ENCODE measurements around the gene MYO9B. TPM values are rescaled to one million over a fixed set of nuclear protein-coding genes. Genes with fewer than 3 reads are reported as not detected.
"Not testable (repeated sequence)": the region's sequence is repeated elsewhere in the genome, so short reads cannot be mapped to it uniquely, and the experiment has no call there.

MYO9B gene
- total and polyA plus RNA-seq, 2 donors = 28.2 to 103 TPM

- Histone ChIP-seq H3K4me1 (ENCODE audit: control insufficient read depth in 2 of 2, insufficient read depth in 2 of 2, low read length in 2 of 2) (peaks cover 0 to 5% of the 10 kb centered on the region in 2 donors), H3K36me3 (ENCODE audit: control insufficient read depth in 2 of 2, insufficient read depth in 2 of 2, low read length in 1 of 2) (peaks cover 47 to 57% of the 10 kb centered on the region in 2 donors), H3K9me3 (ENCODE audit: control insufficient read depth in 2 of 2, insufficient read depth in 1 of 2, low read length in 1 of 2) (no peaks in the 10 kb centered on the region), H3K27ac (ENCODE audit: low read depth in 1 of 2, low read length in 1 of 2) (peak overlapping the region in 1 of 2 donors; percentile 75), H3K27me3 (ENCODE audit: control insufficient read depth in 2 of 2, insufficient read depth in 1 of 2, low read length in 1 of 2) (no peaks in the 10 kb centered on the region), H3K4me3 (ENCODE audit: low read length in 2 of 2) (no peak overlapping the region)
- WGBS = 44% methylated on average over 11 of the region's 11 CpGs
- DNase-seq (ENCODE audit: low read depth in 6 of 9, low spot score in 9 of 9) = peak in 5 of 9 donors; percentile 3 to 55 (median 11)
Observed at GRCh38 chr19:17183858-17184321, 108.3 kb downstream of the MYO9B start.

GRCh38 chr19:17184371-17184841 is 108.8 kb downstream of the MYO9B start:
- H3K9me3 ChIP-seq (ENCODE audit: control insufficient read depth in 2 of 2, insufficient read depth in 1 of 2, low read length in 1 of 2) = no peaks in the 10 kb centered on the region
- no peaks in the 10 kb centered on the region for H3K27me3 ChIP-seq (ENCODE audit: control insufficient read depth in 2 of 2, insufficient read depth in 1 of 2, low read length in 1 of 2)
- no peak overlapping the region for H3K4me3 ChIP-seq (ENCODE audit: low read length in 2 of 2)
- WGBS = 81% methylated on average over 12 of the region's 12 CpGs
- peaks cover 2 to 5% of the 10 kb centered on the region in 2 donors for H3K4me1 ChIP-seq (ENCODE audit: control insufficient read depth in 2 of 2, insufficient read depth in 2 of 2, low read length in 2 of 2)
- peak in 4 of 9 donors; percentile 10 to 56 (median 21) for DNase-seq (ENCODE audit: low read depth in 6 of 9, low spot score in 9 of 9)
- peaks cover 47 to 61% of the 10 kb centered on the region in 2 donors for H3K36me3 ChIP-seq (ENCODE audit: control insufficient read depth in 2 of 2, insufficient read depth in 2 of 2, low read length in 1 of 2)
- peak overlapping the region in 1 of 2 donors; percentile 75 for H3K27ac ChIP-seq (ENCODE audit: low read depth in 1 of 2, low read length in 1 of 2)

- Histone ChIP-seq H3K4me3 (ENCODE audit: low read length in 2 of 2) (no peak overlapping the region), H3K36me3 (ENCODE audit: control insufficient read depth in 2 of 2, insufficient read depth in 2 of 2, low read length in 1 of 2) (peaks cover 53 to 65% of the 10 kb centered on the region in 2 donors), H3K27me3 (ENCODE audit: control insufficient read depth in 2 of 2, insufficient read depth in 1 of 2, low read length in 1 of 2) (no peaks in the 10 kb centered on the region), H3K4me1 (ENCODE audit: control insufficient read depth in 2 of 2, insufficient read depth in 2 of 2, low read length in 2 of 2) (peaks cover 5 to 8% of the 10 kb centered on the region in 2 donors), H3K27ac (ENCODE audit: low read depth in 1 of 2, low read length in 1 of 2) (no peak overlapping the region), H3K9me3 (ENCODE audit: control insufficient read depth in 2 of 2, insufficient read depth in 1 of 2, low read length in 1 of 2) (no peaks in the 10 kb centered on the region)
- 97% methylated on average over 8 of the region's 8 CpGs for WGBS
- DNase-seq (ENCODE audit: low read depth in 6 of 9, low spot score in 9 of 9) = no peak
Observed at GRCh38 chr19:17185590-17185989, 110.0 kb downstream of the MYO9B start.

GRCh38 chr19:17191736-17192135 is 116.2 kb downstream of the MYO9B start:
- not testable (repeated sequence) for DNase-seq (ENCODE audit: low read depth in 6 of 9, low spot score in 9 of 9); H3K4me3 ChIP-seq (ENCODE audit: low read length in 2 of 2); H3K27me3 ChIP-seq (ENCODE audit: control insufficient read depth in 2 of 2, insufficient read depth in 1 of 2, low read length in 1 of 2); H3K27ac ChIP-seq (ENCODE audit: low read depth in 1 of 2, low read length in 1 of 2); H3K9me3 ChIP-seq (ENCODE audit: control insufficient read depth in 2 of 2, insufficient read depth in 1 of 2, low read length in 1 of 2); H3K4me1 ChIP-seq (ENCODE audit: control insufficient read depth in 2 of 2, insufficient read depth in 2 of 2, low read length in 2 of 2)
- peaks cover 69 to 78% of the 10 kb centered on the region in 2 donors for H3K36me3 ChIP-seq (ENCODE audit: control insufficient read depth in 2 of 2, insufficient read depth in 2 of 2, low read length in 1 of 2)
- 87% methylated on average over 6 of the region's 6 CpGs for WGBS

GRCh38 chr19:17192751-17193150 is 117.2 kb downstream of the MYO9B start:
- peaks cover 70 to 75% of the 10 kb centered on the region in 2 donors for H3K36me3 ChIP-seq (ENCODE audit: control insufficient read depth in 2 of 2, insufficient read depth in 2 of 2, low read length in 1 of 2)
- peaks cover 0 to 1% of the 10 kb centered on the region in 2 donors for H3K9me3 ChIP-seq (ENCODE audit: control insufficient read depth in 2 of 2, insufficient read depth in 1 of 2, low read length in 1 of 2)
- no peak for DNase-seq (ENCODE audit: low read depth in 6 of 9, low spot score in 9 of 9)
- WGBS = 99% methylated on average over 26 of the region's 26 CpGs
- peaks cover 3 to 5% of the 10 kb centered on the region in 2 donors for H3K4me1 ChIP-seq (ENCODE audit: control insufficient read depth in 2 of 2, insufficient read depth in 2 of 2, low read length in 2 of 2)
- no peaks in the 10 kb centered on the region for H3K27me3 ChIP-seq (ENCODE audit: control insufficient read depth in 2 of 2, insufficient read depth in 1 of 2, low read length in 1 of 2)
- H3K4me3 ChIP-seq (ENCODE audit: low read length in 2 of 2) = no peak overlapping the region
- no peak overlapping the region for H3K27ac ChIP-seq (ENCODE audit: low read depth in 1 of 2, low read length in 1 of 2)

- Histone ChIP-seq H3K27me3 (ENCODE audit: control insufficient read depth in 2 of 2, insufficient read depth in 1 of 2, low read length in 1 of 2) (no peaks in the 10 kb centered on the region), H3K4me3 (ENCODE audit: low read length in 2 of 2) (no peak overlapping the region), H3K4me1 (ENCODE audit: control insufficient read depth in 2 of 2, insufficient read depth in 2 of 2, low read length in 2 of 2) (peaks cover 3% of the 10 kb centered on the region in 2 donors), H3K27ac (ENCODE audit: low read depth in 1 of 2, low read length in 1 of 2) (no peak overlapping the region), H3K9me3 (ENCODE audit: control insufficient read depth in 2 of 2, insufficient read depth in 1 of 2, low read length in 1 of 2) (peaks cover 0 to 1% of the 10 kb centered on the region in 2 donors), H3K36me3 (ENCODE audit: control insufficient read depth in 2 of 2, insufficient read depth in 2 of 2, low read length in 1 of 2) (peaks cover 68 to 81% of the 10 kb centered on the region in 2 donors)
- no peak for DNase-seq (ENCODE audit: low read depth in 6 of 9, low spot score in 9 of 9)
- WGBS = 98% methylated on average over 16 of the region's 16 CpGs
Observed at GRCh38 chr19:17194608-17195007, 119.0 kb downstream of the MYO9B start.

- H3K9me3 ChIP-seq (ENCODE audit: control insufficient read depth in 2 of 2, insufficient read depth in 1 of 2, low read length in 1 of 2) = peaks cover 0 to 1% of the 10 kb centered on the region in 2 donors
- H3K27me3 ChIP-seq (ENCODE audit: control insufficient read depth in 2 of 2, insufficient read depth in 1 of 2, low read length in 1 of 2) = no peaks in the 10 kb centered on the region
- H3K4me1 ChIP-seq (ENCODE audit: control insufficient read depth in 2 of 2, insufficient read depth in 2 of 2, low read length in 2 of 2) = peaks cover under 1 to 1% of the 10 kb centered on the region in 2 donors
- 99% methylated on average over 23 of the region's 23 CpGs for WGBS
- DNase-seq (ENCODE audit: low read depth in 6 of 9, low spot score in 9 of 9) = no peak
- H3K4me3 ChIP-seq (ENCODE audit: low read length in 2 of 2) = no peak overlapping the region
- H3K27ac ChIP-seq (ENCODE audit: low read depth in 1 of 2, low read length in 1 of 2) = no peak overlapping the region
- H3K36me3 ChIP-seq (ENCODE audit: control insufficient read depth in 2 of 2, insufficient read depth in 2 of 2, low read length in 1 of 2) = peaks cover 68 to 83% of the 10 kb centered on the region in 2 donors
Observed at GRCh38 chr19:17195106-17195505, 119.5 kb downstream of the MYO9B start.

GRCh38 chr19:17196610-17197009 is 121.0 kb downstream of the MYO9B start:
- peaks cover 1 to 4% of the 10 kb centered on the region in 2 donors for H3K9me3 ChIP-seq (ENCODE audit: control insufficient read depth in 2 of 2, insufficient read depth in 1 of 2, low read length in 1 of 2)
- DNase-seq (ENCODE audit: low read depth in 6 of 9, low spot score in 9 of 9) = no peak
- no peaks in the 10 kb centered on the region for H3K4me1 ChIP-seq (ENCODE audit: control insufficient read depth in 2 of 2, insufficient read depth in 2 of 2, low read length in 2 of 2)
- 98% methylated on average over 7 of the region's 7 CpGs for WGBS
- no peak overlapping the region for H3K4me3 ChIP-seq (ENCODE audit: low read length in 2 of 2)
- peaks cover 72 to 83% of the 10 kb centered on the region in 2 donors for H3K36me3 ChIP-seq (ENCODE audit: control insufficient read depth in 2 of 2, insufficient read depth in 2 of 2, low read length in 1 of 2)
- H3K27me3 ChIP-seq (ENCODE audit: control insufficient read depth in 2 of 2, insufficient read depth in 1 of 2, low read length in 1 of 2) = no peaks in the 10 kb centered on the region
- no peak overlapping the region for H3K27ac ChIP-seq (ENCODE audit: low read depth in 1 of 2, low read length in 1 of 2)

- Histone ChIP-seq H3K27me3 (ENCODE audit: control insufficient read depth in 2 of 2, insufficient read depth in 1 of 2, low read length in 1 of 2) (no peaks in the 10 kb centered on the region), H3K36me3 (ENCODE audit: control insufficient read depth in 2 of 2, insufficient read depth in 2 of 2, low read length in 1 of 2) (peaks cover 76 to 84% of the 10 kb centered on the region in 2 donors), H3K9me3 (ENCODE audit: control insufficient read depth in 2 of 2, insufficient read depth in 1 of 2, low read length in 1 of 2) (peaks cover 0 to 4% of the 10 kb centered on the region in 2 donors), H3K4me1 (ENCODE audit: control insufficient read depth in 2 of 2, insufficient read depth in 2 of 2, low read length in 2 of 2) (no peaks in the 10 kb centered on the region), H3K27ac (ENCODE audit: low read depth in 1 of 2, low read length in 1 of 2) (no peak overlapping the region), H3K4me3 (ENCODE audit: low read length in 2 of 2) (no peak overlapping the region)
- DNase-seq (ENCODE audit: low read depth in 6 of 9, low spot score in 9 of 9) = no peak
- WGBS = 98% methylated on average over 16 of the region's 16 CpGs
Observed at GRCh38 chr19:17197666-17198065, 122.1 kb downstream of the MYO9B start.

Measured in thymus (tissue), 11 donors.